ENCODE data around the gene ICAM5.
"Not testable (repeated sequence)": the region's sequence is repeated elsewhere in the genome, so short reads cannot be mapped to it uniquely, and the experiment has no call there.

ICAM5 gene

DNA sequence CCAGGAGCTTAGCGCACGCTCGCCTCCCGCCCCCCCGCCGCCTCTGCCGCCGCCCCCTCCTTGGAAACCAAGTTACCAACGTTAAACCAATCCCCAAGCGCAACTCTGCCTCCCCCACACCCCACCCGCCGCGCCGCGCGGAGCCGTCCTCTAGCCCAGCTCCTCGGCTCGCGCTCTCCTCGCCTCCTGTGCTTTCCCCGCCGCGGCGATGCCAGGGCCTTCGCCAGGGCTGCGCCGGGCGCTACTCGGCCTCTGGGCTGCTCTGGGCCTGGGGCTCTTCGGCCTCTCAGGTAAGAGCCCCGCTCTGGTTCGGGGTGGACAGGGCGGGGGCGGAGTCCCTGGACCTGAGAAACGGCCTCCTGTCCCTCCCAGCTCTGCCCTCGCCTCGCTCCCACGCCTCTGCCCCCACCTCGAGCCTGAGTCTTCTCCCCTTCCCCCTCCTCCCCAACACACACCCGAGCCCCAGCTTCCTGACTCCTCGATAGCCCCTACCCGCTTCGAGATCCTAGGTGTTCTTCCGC lies at the start of gene ICAM5:
Gene ICAM5, plus strand, starts transcription at position 117 of the 521 bp plus-strand sequence. Its CDS starts 92 bp downstream, at position 209.
- DNase-seq, result no peak

DNA sequence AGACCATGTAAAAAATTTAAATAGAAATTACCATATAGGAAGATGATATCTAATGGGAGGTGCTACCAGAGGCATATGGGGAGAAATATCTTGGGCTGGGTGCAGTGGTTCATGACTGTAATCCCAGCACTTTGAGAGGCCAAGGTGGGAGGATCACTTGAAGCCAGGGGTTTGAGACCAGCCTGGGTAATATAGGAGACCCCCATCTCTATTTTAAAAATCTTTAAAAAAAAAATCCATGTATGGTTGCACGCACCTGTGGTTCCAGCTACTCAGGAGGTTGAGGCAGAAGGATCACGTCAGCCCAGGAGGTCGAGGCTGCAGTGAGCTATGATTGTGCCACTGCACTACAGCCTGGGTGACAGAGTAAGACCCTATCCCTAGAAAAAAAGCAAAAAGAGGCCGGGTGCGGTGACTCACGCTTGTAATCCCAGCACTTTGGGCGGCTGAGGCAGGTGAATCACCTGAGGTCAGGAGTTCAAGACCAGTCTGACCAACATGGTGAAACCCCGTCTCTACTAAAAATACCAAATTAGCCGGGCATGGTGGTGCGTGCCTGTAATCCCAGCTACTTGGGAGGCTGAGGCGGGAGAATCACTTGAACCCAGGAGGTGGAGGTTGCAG lies 47.8 kb upstream of the ICAM5 start:
- DNase-seq, result not testable (repeated sequence)

GRCh38 chr19:10243606-10244005 lies 46.1 kb upstream of the ICAM5 start:
- DNase-seq, result no peak

- no peak for DNase-seq
Observed at GRCh38 chr19:10245189-10245939, 44.4 kb upstream of the ICAM5 start.

DNA sequence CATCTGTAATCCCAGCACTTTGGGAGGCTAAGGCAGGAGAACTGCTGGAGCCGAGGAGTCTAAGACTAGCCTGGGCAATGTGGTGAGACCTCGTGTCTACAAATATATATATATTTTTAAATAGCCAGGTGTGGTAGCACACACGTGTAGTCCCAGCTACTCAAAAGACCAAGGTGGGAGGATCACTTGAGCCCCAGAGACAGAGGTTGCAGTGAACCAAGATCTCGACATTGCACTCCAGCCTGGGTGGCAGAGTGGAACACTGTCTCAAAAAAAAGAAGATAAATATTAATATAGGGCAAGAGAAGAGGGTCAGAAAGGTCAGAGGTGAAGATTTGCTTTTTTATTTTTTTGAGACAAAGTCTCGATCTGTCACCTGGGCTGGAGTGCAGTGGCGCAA lies 43.2 kb upstream of the ICAM5 start:
- no peak for DNase-seq

DNA sequence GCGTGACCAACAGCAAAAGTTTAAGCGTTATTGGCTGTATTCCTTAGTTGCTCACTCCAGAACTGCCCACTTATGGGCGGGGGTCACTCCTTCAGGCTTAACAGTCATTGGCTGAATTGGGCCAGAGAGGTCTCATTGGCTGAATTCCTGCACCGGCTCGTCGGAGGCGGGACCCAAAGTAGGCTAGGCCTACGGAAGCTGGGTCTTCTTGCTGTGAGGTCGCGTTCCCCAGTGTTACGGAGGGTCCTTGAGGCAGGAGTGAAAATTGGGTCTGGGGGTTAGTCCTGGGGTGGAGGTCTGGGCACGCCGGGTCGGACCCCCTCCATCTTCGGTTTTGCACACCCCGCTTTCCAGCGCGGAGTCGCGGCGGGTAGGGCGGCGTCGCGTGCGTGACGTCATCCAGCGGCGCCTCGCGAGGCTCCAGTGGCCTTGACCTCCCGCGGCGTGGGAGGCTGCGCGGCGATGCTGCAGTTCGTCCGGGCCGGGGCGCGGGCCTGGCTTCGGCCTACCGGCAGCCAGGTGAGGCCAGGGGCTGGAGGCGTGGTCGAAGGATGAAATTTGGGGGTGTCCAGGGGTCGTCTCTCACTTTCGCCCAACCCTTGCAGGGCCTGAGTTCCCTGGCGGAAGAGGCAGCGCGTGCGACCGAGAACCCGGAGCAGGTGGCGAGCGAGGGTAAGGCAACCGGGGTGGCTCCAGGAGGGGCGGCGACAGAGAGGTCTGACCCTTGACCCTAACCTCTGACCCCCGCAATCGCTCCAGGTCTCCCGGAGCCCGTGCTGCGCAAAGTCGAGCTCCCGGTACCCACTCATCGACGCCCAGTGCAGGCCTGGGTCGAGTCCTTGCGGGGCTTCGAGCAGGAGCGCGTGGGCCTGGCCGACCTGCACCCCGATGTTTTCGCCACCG lies 37.7 kb upstream of the ICAM5 start, which contains the start of gene MRPL4:
Gene MRPL4, plus strand, starts transcription at position 423 of the 903 bp plus-strand sequence. Its CDS starts 40 bp downstream, at position 463.
- peak; percentile 98 for DNase-seq

DNA sequence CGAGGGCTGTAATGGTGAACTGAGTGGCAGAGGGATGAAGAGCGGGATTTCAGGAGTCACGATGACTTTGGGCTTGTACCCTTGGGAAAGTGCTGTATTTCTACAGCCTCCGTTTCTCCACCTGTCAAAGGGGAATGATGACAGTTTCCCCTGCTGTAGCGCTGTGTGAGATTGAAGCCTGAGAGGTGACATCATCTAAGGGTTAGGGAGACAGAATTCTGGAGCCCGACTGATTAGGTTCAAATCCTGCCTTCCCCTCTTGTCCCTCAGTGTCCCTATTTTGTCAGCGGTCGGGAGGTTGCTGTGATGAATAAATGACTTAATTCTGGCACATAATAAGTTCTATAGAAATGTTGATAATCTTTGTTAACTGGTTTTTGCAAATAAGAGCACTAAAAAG lies 37.0 kb upstream of the ICAM5 start:
- DNase-seq, result no peak

DNA sequence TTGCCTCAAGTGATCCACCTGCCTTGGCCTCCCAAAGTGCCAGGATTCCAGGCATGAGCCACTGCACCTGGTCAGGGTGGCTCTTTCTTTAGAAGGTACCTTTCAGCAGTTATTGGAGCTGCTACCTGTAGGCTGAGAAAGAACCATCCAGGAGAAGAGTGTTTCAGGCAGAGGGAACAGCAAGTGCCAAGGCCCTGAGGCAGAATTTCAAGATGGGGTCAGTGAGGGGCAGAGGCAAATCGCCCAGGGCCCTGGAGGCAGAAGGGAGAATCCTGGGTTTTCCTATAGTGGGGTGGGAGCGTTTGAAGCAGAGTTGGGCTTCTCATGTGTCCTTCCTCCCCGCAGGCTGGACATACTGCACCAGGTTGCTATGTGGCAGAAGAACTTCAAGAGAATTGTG lies 35.5 kb upstream of the ICAM5 start:
- DNase-seq, result no peak

GRCh38 chr19:10255358-10255757 lies 34.4 kb upstream of the ICAM5 start:
- no peak for DNase-seq

GRCh38 chr19:10256551-10256950 lies 33.2 kb upstream of the ICAM5 start:
- DNase-seq, result no peak

DNA sequence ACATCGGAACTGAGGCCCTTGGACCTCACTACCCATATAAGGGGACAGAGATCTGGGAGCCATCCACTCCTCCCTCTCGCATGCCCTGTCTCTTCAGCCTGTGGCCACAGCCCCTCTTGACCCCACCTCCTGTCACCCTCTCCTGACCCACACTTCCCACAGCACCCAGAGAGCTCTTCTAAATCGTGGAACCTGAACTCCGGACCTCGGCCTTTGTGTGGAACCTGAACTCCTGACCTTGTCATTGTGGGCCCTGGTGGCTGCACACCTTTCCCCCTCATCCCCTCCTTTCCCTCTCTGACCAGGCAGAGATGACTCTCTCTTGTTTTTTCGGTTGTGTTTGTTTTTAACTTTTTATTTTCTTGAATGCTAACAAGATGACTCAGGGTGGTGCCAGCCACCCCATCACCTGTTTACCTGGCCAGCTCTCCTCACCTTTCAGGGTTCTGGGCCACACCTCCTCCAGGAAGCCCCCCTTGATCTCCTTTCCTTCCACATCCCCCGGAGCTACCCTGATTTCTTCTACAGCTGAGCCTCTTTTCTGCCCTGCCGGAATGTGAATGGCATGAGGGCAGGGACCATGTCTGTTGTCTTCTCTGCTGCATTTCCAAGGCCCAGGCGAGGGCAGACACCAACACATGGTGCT lies 32.7 kb upstream of the ICAM5 start:
- no peak for DNase-seq

GRCh38 chr19:10258080-10258710 lies 31.6 kb upstream of the ICAM5 start:
- no peak for DNase-seq

DNA sequence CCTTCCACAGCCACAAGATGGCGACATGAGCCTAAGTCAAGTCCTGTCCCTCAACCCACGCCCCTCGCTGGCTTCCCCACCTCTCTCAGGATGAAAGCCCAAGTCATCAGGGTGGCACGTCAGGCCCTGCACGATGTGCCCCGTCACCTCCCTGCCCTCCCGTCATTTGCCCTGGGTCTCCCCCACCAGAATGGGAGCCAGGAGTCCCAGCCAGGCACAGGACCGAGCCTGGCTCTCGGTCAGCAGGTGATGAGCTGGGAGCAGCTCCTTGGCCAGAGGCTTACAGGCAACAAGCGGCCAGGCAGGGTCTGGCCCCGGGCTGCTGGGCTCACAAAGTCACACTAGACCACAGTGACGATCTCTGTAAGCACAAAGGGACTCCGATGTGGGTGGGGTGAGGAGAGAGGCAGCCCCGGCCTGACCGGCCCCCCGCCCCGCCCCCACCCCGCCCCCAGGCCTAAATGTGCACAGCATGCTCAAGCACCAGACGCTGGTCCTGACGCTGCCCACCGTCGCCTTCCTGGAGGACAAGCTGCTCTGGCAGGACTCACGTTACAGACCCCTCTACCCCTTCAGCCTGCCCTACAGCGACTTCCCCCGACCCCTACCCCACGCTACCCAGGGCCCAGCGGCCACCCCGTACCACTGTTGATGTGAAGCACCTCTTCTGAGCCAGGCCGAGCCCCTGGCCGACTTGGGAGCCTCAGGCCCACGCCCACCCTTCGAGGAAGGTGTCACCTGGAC lies 30.4 kb upstream of the ICAM5 start:
- DNase-seq, result peak; percentile 93

DNA sequence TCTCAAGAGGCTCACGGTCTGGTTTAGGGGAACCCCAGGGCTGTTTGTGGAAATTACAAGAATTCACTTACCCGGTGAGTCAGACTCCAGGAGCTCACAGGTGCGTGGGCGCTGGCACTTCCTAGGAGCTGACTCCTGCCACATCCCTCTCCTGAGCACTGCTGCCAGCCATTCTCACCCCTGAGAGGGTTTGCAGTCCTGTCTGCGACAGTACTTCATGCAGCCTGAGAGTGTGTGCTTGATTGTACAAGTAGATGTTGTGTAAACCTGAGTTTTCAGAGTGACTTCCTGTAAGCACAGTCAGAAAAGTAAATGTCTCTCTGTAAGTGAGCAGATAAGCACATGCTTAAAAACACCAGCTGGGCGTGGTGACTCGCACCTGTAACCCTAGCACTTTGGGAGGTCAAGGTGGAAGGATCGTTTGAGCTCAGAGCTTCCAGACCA lies 29.6 kb upstream of the ICAM5 start:
- DNase-seq, result no peak

GRCh38 chr19:10262771-10263170 lies 27.0 kb upstream of the ICAM5 start:
- no peak for DNase-seq

DNA sequence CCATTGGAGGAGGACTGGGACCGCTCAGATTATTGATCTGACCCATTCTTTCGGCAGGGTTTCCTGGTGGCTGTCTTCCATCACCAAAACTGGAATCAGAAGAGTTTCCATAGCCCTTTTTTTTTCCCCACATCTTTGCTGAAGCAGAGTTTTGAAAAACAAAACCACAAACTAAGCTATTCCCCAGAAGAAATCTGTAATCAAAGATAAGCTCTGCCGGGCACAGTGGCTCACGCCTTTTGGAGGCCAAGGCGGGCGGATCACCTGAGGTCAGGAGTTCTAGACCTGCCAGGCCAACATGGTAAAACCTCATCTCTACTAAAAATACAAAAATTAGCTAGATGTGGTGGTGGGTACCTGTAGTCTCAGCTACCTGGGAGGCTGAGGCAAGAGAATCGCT lies 23.0 kb upstream of the ICAM5 start:
- DNase-seq, result no peak

GRCh38 chr19:10268071-10268470 lies 21.7 kb upstream of the ICAM5 start:
- no peak for DNase-seq

DNA sequence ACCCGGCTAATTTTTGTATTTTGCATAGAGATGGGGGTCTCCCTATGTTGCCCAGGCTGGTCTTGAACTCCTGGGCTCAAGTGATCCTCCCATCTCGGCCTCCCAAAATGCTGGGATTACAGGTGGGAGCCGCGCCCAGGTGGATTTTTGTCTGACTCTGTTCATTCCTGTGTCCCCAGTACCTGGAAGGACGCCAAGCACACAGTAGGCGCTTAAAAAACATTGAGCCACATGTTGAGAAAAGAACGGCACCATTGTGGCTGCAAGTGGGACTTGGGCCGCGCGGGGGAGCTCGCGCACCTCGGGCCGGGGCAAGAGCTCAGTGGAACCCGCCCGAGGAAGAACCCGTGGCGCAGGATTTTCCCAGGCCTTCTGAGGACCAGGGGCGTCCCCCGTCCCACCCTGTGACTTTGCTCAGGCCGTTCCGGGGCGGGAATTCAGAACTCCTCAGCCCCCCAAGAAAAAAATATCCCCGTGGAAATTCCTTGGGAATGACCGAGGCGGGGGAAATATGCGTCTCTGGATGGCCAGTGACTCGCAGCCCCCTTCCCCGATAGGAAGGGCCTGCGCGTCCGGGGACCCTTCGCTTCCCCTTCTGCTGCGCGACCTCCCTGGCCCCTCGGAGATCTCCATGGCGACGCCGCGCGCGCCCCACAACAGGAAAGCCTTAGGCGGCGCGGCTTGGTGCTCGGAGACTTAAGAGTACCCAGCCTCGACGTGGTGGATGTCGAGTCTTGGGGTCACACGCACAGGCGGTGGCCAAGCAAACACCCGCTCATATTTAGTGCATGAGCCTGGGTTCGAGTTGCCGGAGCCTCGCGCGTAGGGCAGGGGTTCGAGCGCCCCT lies 20.2 kb upstream of the ICAM5 start:
- peak; percentile 91 for DNase-seq

- peak; percentile 82 for DNase-seq
Observed at GRCh38 chr19:10270180-10270615, 19.6 kb upstream of the ICAM5 start.

Data from CD4-positive, alpha-beta T cell treated with Interleukin-17A for 1 hour (primary cell).